RWPE2 (cell line): ENCODE measurements around the gene RARG.

Experiments used
- ATAC-seq: fragments of 200-7000 bp; cut with Tn5 transposase; 3 replicates; pipeline ENCODE4 v1.9.1; 2021; ENCODE audit warnings: low read depth
- DNase-seq: peaks from one replicate; pipeline ENCODE4 v3.0.0-alpha.2; 2020; ENCODE audit warnings: low spot score
- H3K27ac ChIP-seq: fragments of 450-650 bp; 2 replicates; pipeline ENCODE4 v1.5.1; 2017; ENCODE audit warnings: mild to moderate bottlenecking; ENCODE audit not compliant: poor library complexity, severe bottlenecking
- H3K27me3 ChIP-seq: fragments of 250-450 bp; sonication (Bioruptor Pico); 2 replicates; pipeline ENCODE4 v1.5.1; 2021; ENCODE audit warnings: mild to moderate bottlenecking, moderate library complexity; ENCODE audit not compliant: insufficient read depth, poor library complexity, severe bottlenecking
- H3K36me3 ChIP-seq: fragments of 250-450 bp; sonication (Bioruptor Pico); 2 replicates; pipeline ENCODE4 v1.5.1; 2020; ENCODE audit warnings: low read depth, mild to moderate bottlenecking, moderate library complexity
- H3K4me1 ChIP-seq: fragments of 250-450 bp; sonication (Bioruptor Pico); 2 replicates; pipeline ENCODE4 v1.5.1; 2021; ENCODE audit warnings: mild to moderate bottlenecking, moderate library complexity; ENCODE audit not compliant: insufficient read depth, poor library complexity, severe bottlenecking
- H3K4me3 ChIP-seq: fragments of 250-450 bp; sonication (Bioruptor Pico); 2 replicates; pipeline ENCODE4 v1.5.1; 2021; ENCODE audit warnings: mild to moderate bottlenecking, moderate library complexity; ENCODE audit not compliant: severe bottlenecking
- H3K9me3 ChIP-seq: fragments of 250-450 bp; sonication (Bioruptor Pico); 2 replicates; pipeline ENCODE4 v1.5.1; 2021; ENCODE audit warnings: mild to moderate bottlenecking, moderate library complexity; ENCODE audit not compliant: severe bottlenecking
- CTCF ChIP-seq: fragments of 450-650 bp; IDR thresholded peaks from one replicate; pipeline ENCODE4 v1.5.1; 2017; ENCODE audit warnings: mild to moderate bottlenecking, moderate library complexity; ENCODE audit not compliant: poor library complexity, severe bottlenecking

RARG gene

DNA sequence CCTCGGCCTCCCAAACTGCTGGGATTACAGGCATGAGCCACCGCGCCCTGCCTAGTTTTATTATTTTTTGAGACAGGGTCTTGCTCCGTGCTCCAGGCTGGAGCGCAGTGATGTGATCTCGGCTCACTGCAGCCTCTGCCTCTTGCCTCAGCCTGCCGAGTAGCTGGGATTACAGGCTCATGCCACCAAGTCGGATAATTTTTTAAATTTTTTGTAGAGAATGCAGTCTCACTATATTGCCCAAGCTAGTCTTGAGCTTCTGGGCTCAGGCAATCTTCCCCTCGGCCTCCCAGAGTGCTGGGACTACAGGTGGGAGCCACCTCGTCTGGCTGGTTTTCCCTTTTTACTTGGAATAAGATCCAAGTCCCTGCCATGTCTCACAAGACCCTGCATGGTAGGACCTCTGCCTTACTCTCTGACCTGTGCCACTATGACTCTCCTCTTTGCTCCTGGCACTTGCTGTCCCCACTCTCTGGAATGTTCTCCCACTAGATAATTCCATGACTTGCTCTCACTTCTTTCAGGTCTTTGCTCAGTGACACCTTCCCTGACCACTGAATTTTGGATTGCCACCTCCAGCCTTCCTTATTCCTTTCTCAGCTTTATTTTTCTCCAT is 7.7 kb upstream of the RARG start:
- Histone ChIP-seq H3K4me1 (no peaks in the 10 kb centered on the region), H3K4me3 (no peak overlapping the region), H3K36me3 (no peaks in the 10 kb centered on the region), H3K27me3 (no peaks in the 10 kb centered on the region), H3K27ac (no peak overlapping the region), H3K9me3 (no peaks in the 10 kb centered on the region)
- ATAC-seq (no peak), DNase-seq (no peak)
- no peak for TF ChIP-seq CTCF

GRCh38 chr12:53236443-53237111 is 4.6 kb upstream of the RARG start:
- H3K27ac ChIP-seq, result no peak overlapping the region
- H3K4me3 ChIP-seq, result no peak overlapping the region
- TF ChIP-seq CTCF, result no peak
- H3K36me3 ChIP-seq, result no peaks in the 10 kb centered on the region
- H3K9me3 ChIP-seq, result no peaks in the 10 kb centered on the region
- ATAC-seq (no peak), DNase-seq (no peak)
- H3K27me3 ChIP-seq, result no peaks in the 10 kb centered on the region
- H3K4me1 ChIP-seq, result peaks cover 10% of the 10 kb centered on the region

GRCh38 chr12:53235742-53236442 is 3.9 kb upstream of the RARG start:
- Histone ChIP-seq H3K4me1 (peaks cover 14% of the 10 kb centered on the region), H3K27me3 (no peaks in the 10 kb centered on the region)
- ATAC-seq, result no peak

DNA sequence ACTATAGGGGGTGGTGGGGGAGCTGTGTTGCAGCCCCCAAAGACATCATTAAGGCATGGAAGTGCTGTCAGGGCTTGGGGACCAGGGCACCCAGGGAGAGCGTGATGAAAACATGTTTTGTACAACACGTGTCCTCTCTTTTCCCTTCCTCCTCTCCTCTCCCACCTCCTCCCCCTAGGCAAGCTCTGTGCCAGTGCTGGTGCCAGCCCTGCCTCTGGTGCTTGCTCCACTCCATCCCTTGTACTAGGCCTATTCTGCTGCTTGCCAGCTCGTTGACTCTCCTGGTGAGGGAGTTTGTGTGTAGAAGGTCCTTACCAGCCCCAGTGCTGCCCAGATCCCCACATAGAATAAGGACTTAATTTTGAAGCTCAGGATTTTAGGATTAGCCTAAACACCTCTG is 3.2 kb upstream of the RARG start:
- no peaks in the 10 kb centered on the region for H3K9me3 ChIP-seq
- peaks cover 18% of the 10 kb centered on the region for H3K4me1 ChIP-seq
- no peaks in the 10 kb centered on the region for H3K27me3 ChIP-seq
- H3K27ac ChIP-seq, result no peak overlapping the region
- no peaks in the 10 kb centered on the region for H3K36me3 ChIP-seq
- ATAC-seq (no peak), DNase-seq (no peak)
- no peak overlapping the region for H3K4me3 ChIP-seq
- TF ChIP-seq CTCF, result no peak

More at GRCh38 chr12:53235742-53236442, 3.9 kb upstream of the RARG start:
- H3K4me3 ChIP-seq, result no peak overlapping the region
- no peak for DNase-seq
- TF ChIP-seq CTCF, result no peak
- H3K9me3 ChIP-seq, result no peaks in the 10 kb centered on the region
- no peaks in the 10 kb centered on the region for H3K36me3 ChIP-seq
- H3K27ac ChIP-seq, result no peak overlapping the region
